ENCODE measurements around the gene CACNA1C. TPM values are rescaled to one million over a fixed set of nuclear protein-coding genes. Genes with fewer than 3 reads are reported as not detected.

Gene CACNA1C
- total and polyA plus RNA-seq, 2 of the 4 experiments (the other 2 are of a cell fraction): 1.6 to 2.6 TPM

DNA sequence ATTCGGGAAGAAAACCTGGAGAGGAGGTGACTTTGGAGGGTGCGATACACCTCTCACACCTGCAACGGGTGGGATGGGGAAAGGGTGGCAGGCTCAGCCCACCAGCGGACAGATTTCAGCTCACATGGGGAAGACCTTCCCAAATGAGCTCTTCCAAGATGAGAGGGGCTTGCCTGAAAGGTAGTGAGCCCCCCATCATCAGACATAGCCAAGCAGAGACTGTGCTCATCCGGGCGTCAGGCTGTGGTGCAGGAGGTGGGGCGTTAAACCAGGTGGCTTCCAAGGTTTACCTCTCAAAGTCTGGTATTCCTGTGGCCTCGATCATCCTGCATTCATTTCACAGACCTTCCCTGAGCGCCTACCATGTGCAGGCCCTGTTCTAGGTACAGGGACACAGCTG lies 636.6 kb downstream of the CACNA1C start:
- H3K14ac ChIP-seq (replicated peaks; ENCODE audit: low read depth, low read length): no peak overlapping the region
- H3K9me3 ChIP-seq (ENCODE audit: control insufficient read depth, insufficient read depth, low read length): no peaks in the 10 kb centered on the region
- H2AK9ac ChIP-seq (replicated peaks; ENCODE audit: low read depth, low read length, poor library complexity): no peak overlapping the region
- in situ Hi-C loops (cut with MboI; ENCODE audit: low sequenced_read_pairs): no loop called here
- H3K9ac ChIP-seq (ENCODE audit: low read depth, low read length): no peak overlapping the region
- dilution Hi-C loops (cut with HindIII; ENCODE audit: low sequenced_read_pairs, unreplicated experiment): no loop called here
- H3K18ac ChIP-seq (ENCODE audit: low read depth, low read length): no peak overlapping the region
- DNase-seq (no peak), ATAC-seq (ENCODE audit: low read depth) (no peak)
- H3K23ac ChIP-seq (ENCODE audit: low read depth, low read length): no peak overlapping the region
- H4K20me1 ChIP-seq (ENCODE audit: insufficient read depth, low read length): no peaks in the 10 kb centered on the region
- no peak overlapping the region for H3K4me2 ChIP-seq (ENCODE audit: low read depth, low read length)
- no peak overlapping the region for H2AK5ac ChIP-seq (ENCODE audit: low read depth, low read length)
- H4K5ac ChIP-seq (ENCODE audit: low read depth, low read length): no peak overlapping the region
- no peak overlapping the region for H3K56ac ChIP-seq (ENCODE audit: extremely low read depth, insufficient read depth, low read length)
- BruUV-seq (replicated peaks): no TSS peak
- no peak overlapping the region for H3K4me3 ChIP-seq (ENCODE audit: insufficient read depth, low read depth, low read length)
- H2BK5ac ChIP-seq (ENCODE audit: low read depth, low read length, poor library complexity, severe bottlenecking): no peak overlapping the region
- ChIA-PET CTCF (no interaction called here), POLR2A (ENCODE audit: unreplicated experiment) (no interaction called here)
- H3K9me1 ChIP-seq (ENCODE audit: insufficient read depth, low read length): peaks cover 3% of the 10 kb centered on the region; the same call in 1 of the 2 replicates
- H3K36me3 ChIP-seq (ENCODE audit: control insufficient read depth, insufficient read depth, low read length): peaks cover 19% of the 10 kb centered on the region
- H2AFZ ChIP-seq (replicated peaks; ENCODE audit: low read length, poor library complexity): no peak overlapping the region
- intact Hi-C loops (cut with micrococcal nuclease): no loop called here
- H3K79me1 ChIP-seq (ENCODE audit: low read depth in 1 of 2, low read length in 2 of 2): no peaks in the 10 kb centered on the region
- no peak overlapping the region for H3K4ac ChIP-seq (ENCODE audit: low read depth, low read length)
- H2BK15ac ChIP-seq (ENCODE audit: low read depth, low read length): no peak overlapping the region
- WGBS, 2 experiments (ENCODE audit: extremely low coverage in 2 of 2, insufficient read length in 1 of 2): 95% methylated on average over 3 of the region's 9 CpGs; no CpG with 5 or more reads in 1 of the 2 experiments
- TF ChIP-seq CEBPB (IDR thresholded peaks at IDR 0.05; ENCODE audit: low read depth, low read length): no peak
- TF ChIP-seq RCOR1 (IDR thresholded peaks at IDR 0.05; ENCODE audit: insufficient replicate concordance, low read length): no peak
- TF ChIP-seq SMC3 (IDR thresholded peaks at IDR 0.05; ENCODE audit: low read depth, low read length): no peak
- TF ChIP-seq BHLHE40 (IDR thresholded peaks at IDR 0.05; ENCODE audit: low read depth, low read length): no peak
- TF ChIP-seq MAFK (IDR thresholded peaks at IDR 0.05; ENCODE audit: low read depth, low read length): no peak
- TF ChIP-seq RAD21 (IDR thresholded peaks at IDR 0.05; ENCODE audit: low read length): no peak
- TF ChIP-seq MXI1 (IDR thresholded peaks at IDR 0.05; ENCODE audit: borderline replicate concordance, low read depth, low read length): no peak
- no peak for TF ChIP-seq CHD1 (IDR thresholded peaks at IDR 0.05; ENCODE audit: low read depth, low read length)
- no peak overlapping the region for H2BK20ac ChIP-seq (ENCODE audit: low read depth, low read length)
- no peaks in the 10 kb centered on the region for H3K4me1 ChIP-seq (ENCODE audit: control insufficient read depth, insufficient read depth, low read length)
- H4K91ac ChIP-seq (ENCODE audit: insufficient read depth, low read depth, low read length): no peak overlapping the region
- no peak overlapping the region for H3K27ac ChIP-seq (ENCODE audit: insufficient read depth, low read length)
- H3K27me3 ChIP-seq (ENCODE audit: control insufficient read depth, insufficient read depth, low read length): peaks cover 8% of the 10 kb centered on the region
- no peak overlapping the region for H4K8ac ChIP-seq (ENCODE audit: low read depth in 2 of 2, low read length in 2 of 2)
- H2BK120ac ChIP-seq (ENCODE audit: low read depth, low read length): no peak overlapping the region

Measured in IMR-90 (cell line).